ENCODE measurements around the gene MYCN.
"Not testable (repeated sequence)": the region's sequence is repeated elsewhere in the genome, so short reads cannot be mapped to it uniquely, and the experiment has no call there.

Gene MYCN

GRCh38 chr2:15942711-15943345, 2.5 kb downstream of the MYCN start:
- in situ Hi-C loops (cut with HindIII; ENCODE audit: low sequenced_read_pairs): no loop called here

DNA sequence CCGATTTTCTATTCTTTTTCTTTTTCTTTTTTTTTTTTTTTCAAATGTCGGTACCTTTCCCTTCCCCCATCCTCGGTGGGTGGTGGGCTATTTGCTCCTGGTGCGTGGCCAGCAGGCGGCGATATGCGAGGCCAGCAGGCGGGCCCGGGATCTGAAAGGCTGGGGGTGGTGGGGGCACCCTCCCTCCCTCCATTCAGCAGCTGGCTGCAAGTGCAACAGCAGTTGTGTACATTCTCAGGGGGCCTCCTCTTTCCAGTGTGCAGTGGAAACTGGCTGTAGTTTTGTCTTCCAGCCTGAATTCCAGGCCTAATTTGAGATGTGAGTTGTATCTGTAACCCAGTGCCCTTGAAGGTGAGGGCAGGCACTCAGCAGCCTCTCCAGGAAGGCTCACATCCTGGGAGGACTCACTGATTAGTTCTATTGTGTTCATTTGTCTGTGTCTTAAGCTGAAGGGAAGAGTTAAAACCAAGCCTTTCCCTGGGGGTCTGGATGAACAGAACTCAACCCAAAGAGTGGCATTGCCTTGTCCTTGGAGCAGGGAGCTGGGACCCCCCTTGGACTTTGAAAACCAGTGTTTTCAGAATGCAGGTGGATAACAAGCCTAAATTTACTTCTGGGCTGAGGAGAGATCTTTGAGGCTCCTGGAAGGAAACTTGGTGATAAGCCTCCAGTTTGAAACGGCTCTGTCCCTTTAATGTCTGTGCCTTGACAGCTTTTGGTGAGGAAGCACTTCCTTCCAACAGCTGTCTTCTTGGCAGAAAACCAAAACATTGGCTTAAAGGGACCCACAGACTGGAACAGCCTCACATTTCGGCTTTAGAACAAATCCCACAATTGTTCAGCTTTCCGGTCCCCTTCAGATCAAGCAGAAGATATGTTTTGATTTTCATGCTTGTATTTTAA, 3.3 kb downstream of the MYCN start:
- in situ Hi-C loops (cut with HindIII; ENCODE audit: low sequenced_read_pairs): no loop called here

DNA sequence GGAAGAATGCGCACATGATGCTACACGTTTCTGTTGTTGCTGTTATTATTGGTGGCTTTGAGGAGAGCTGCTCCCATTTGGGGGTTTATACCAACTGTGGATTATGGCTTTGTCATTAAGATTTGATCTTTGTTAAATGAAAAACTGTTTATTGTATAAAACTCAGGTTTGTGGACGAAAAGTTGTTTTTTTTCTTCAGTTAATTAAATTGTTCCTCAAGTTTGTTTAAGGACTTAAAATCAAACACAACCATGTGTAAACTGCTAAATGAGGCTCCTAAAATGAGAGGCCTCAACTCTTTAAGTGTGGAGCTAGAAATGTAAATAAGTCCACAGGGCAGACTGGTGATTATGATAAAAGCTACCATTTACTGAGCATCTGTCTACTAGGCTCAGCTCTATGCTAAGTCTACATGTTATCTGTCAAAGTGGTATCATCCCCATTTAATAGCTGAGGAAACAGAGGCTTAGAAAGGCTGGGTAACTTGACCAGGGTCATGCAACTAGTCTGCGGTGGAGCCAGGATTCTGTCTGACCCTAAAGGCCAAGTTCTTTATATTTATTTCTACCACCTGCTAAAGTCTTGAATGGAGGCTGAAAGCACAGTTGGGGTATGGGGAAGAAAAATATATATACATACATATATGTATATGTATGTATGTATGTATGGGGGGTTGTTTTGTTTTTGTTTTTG, 4.1 kb downstream of the MYCN start:
- in situ Hi-C loops (cut with HindIII; ENCODE audit: low sequenced_read_pairs): no loop called here

- in situ Hi-C loops (cut with HindIII; ENCODE audit: low sequenced_read_pairs): no loop called here
These were observed 5.8 kb downstream of the MYCN start for GRCh38 chr2:15945909-15946705.

DNA sequence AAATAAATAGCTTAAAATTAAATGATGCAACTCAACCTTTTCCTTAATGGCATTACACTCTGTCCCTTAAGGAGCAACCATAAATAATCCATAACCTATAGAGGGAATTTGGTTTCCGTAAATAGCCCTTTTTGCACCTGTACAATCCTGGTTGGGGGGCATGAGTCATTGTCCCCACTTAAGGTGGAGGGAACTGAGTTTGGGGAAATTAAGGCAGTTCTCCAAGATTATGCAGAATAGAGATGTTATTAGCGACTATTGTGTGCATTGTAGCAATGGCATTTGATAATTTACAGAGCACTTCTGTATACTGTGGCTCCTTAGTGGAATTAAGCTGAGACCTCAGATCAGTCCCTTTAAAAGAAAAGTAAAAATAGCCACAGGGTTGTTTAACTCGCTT, 6.6 kb downstream of the MYCN start:
- in situ Hi-C loops (cut with HindIII; ENCODE audit: low sequenced_read_pairs): no loop called here

GRCh38 chr2:15947431-15947830, 7.1 kb downstream of the MYCN start:
- in situ Hi-C loops (cut with HindIII; ENCODE audit: low sequenced_read_pairs): no loop called here

DNA sequence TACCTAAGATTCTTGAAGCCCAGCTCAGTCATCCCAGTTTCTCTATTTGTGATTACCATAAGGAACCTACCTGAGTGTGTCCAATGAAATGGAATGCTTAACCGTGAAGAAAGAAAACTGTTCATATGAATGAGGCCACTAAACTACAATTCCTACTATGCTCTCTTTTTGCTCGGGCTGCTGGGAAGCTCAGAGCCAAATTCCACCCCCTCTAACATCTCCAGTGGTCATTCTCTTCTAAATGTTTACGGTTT, 8.3 kb downstream of the MYCN start:
- in situ Hi-C loops (cut with HindIII; ENCODE audit: low sequenced_read_pairs): no loop called here

DNA sequence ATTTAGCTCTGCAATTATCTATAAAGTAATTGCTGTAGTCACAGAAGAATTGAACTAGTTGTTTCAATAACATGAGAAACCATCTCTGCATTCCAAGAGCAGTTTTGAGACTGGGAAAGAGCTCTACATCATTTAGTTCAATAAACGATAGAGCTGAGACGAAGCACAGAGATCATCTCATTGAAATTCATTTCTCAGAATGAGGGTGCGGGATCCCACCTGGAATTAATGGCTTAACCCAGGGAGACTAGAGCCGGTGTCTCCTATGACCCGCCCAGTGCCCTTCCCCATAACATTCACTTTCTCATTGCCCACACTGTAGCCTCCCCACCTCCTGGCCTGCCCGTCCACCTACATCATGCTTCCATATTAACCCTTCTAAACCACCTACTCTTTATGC, 8.8 kb downstream of the MYCN start:
- in situ Hi-C loops (cut with HindIII; ENCODE audit: low sequenced_read_pairs): no loop called here

- in situ Hi-C loops (cut with HindIII; ENCODE audit: low sequenced_read_pairs): no loop called here
These were observed 9.2 kb downstream of the MYCN start for GRCh38 chr2:15949551-15949950.

DNA sequence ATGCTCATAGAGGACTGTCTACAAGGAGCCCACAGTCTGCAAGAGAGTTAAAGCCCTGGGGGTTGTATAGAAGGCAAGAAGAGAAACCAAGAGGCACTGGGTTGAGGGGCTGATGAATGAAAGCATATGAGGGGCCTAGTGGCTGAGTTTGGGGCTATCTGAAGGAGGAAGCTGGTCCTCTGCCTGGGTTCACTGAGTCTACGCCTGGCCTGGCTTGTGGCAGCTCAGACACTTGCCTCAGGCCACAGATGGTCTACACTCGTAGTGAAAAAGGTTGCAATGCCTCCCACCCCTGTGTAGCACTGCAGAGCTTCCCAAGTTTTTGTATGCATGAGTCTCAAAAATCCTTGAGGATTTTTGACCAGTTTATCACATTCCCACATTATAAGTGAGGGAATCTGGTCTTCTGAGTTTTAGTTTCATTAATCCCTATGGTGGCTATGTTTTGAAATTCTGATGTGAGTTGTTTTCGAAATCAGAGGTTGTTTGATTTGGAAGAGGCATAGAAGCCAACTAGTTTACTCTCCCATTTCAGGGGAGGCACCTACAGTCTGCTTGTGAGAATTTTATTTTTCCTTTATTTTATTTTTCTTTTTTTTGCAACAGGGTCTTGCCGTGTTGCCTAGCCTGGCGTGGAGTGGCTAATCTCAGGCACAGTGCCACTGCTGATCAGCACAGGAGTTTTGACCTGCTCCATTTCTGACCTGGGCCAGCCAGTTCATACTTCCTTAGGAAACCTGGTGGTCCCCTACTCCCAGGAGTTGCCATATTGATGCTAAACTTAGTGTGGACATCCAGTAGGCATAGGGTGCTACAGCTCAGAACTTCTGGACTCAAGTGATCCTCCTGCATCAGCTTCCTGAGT, 10.0 kb downstream of the MYCN start:
- in situ Hi-C loops (cut with HindIII; ENCODE audit: low sequenced_read_pairs): no loop called here

GRCh38 chr2:15951936-15952335, 11.6 kb downstream of the MYCN start:
- in situ Hi-C loops (cut with HindIII; ENCODE audit: low sequenced_read_pairs): not testable (repeated sequence)

- in situ Hi-C loops (cut with HindIII; ENCODE audit: low sequenced_read_pairs): no loop called here
These were observed 12.2 kb downstream of the MYCN start for GRCh38 chr2:15952451-15953146.

GRCh38 chr2:15953147-15953630, 12.8 kb downstream of the MYCN start:
- in situ Hi-C loops (cut with HindIII; ENCODE audit: low sequenced_read_pairs): no loop called here

DNA sequence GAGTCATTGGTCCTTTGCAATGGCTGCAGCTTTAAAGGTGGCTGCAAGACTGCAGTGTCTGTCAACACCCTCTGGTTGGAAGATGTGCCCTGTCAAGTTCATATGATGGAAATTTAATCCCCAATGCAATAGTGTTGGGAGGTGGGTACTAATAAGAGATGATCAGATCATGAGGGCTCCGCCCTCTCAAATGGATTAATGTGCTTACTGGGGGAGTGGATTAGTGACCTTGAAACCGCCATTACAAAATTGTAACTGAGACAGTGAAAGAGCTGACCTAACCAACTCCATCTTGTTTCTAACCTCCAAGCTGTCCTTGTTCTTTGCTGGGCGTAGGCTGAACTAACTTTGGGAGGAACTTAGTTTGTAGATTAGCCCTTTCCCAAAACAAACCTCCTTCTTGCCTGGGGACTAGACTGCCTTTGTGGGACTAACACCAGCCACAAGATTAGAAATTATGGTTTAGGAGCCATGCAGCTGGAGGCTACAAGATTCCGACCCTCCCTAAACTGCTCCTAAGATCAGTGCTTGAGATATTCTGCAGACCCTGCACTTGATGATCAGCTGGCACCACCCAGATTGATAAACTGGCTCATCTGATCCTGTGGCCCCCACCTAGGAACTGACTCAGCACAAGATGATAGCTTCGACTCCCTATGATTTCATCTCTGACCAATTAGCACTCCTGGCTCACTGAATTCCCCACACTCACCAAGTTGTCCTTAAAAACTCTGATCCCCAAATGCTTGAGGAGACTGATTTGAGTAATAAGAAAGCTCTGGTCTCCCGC, 13.7 kb downstream of the MYCN start:
- in situ Hi-C loops (cut with HindIII; ENCODE audit: low sequenced_read_pairs): no loop called here

DNA sequence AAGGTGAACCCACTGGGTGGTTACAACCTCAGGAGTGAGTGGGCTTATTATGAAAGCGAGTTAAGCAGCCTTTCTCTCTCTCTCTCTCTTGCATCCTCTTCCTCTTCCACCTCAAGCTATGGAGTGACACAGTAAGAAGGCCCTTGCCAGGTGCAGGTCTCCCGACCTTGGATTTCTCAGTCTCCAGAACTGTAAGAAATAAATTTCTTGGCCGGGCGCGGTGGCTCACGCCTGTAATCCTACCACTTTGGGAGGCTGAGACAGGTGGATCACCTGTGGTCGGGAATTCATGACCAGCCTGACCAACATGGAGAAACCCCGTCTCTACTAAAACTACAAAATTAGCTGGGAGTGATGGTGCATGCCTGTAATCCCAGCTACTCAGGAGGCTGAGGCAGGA, 14.4 kb downstream of the MYCN start:
- in situ Hi-C loops (cut with HindIII; ENCODE audit: low sequenced_read_pairs): no loop called here

DNA sequence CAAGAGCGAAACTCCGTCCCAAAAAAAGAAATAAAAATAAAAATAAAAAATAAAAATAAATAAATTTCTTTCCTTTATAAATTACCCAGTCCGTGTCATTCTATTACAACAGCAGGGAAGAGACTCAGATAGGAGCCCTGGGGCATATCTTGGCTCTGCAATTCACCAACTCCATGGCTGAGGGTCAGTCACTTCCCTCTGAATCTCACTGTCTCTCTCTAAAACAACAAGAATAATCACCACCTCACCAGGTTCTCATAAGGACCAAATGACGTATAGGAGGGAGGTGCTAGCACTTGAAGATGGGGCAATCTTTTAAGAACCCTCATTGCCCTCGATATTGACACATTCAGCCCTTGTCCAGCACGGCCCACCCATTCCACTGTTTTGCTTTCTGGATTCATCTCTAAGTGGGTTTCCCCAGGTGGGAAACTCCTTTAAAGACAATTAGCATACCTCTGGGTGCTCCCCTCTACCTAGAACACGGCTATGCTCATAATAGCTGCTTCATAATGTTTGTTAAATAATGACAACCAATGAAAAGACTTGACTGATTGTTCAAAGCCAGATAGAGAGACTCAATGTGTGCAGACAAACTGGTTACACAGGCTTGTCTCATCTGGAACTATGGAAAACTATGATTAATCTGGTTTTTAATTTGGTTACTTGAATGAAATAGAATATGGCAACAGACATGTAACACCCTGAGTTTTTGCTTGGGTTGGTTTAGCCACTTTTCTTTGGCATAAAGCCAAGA, 15.1 kb downstream of the MYCN start:
- in situ Hi-C loops (cut with HindIII; ENCODE audit: low sequenced_read_pairs): no loop called here

DNA sequence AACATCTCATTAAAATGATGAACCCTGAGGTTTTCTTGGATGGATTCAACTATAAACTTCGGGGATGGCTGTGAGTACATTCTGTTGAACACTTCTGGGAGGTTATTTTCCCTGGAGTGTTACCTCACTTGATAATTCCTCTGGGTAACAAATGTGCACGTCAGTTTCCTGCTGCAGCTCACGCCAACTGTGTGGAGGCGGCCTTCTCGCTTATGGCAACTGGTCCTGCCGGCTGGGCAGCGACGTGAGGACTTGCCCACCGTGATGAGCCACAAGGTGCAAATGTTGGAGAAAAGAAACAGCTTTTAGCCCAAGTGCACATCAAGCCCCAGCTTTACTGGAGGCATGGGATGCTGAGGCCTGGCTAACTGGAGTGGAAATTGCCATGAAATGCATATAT, 15.9 kb downstream of the MYCN start:
- in situ Hi-C loops (cut with HindIII; ENCODE audit: low sequenced_read_pairs): no loop called here
